Measurements from ENCODE around the gene C1orf105. TPM values are rescaled to one million over a fixed set of nuclear protein-coding genes. Genes with fewer than 3 reads are reported as not detected.

Gene C1orf105
- total and polyA plus RNA-seq, 2 of the 13 experiments (the other 11 are each of a cell fraction or from before 2014, with no cell fraction given), result 0.15 to 0.45 TPM

GRCh38 chr1:172378109-172378760, 42.2 kb upstream of the C1orf105 start (continued):
- no peak for TF ChIP-seq PREB (CRISPR knock-in tag; IDR thresholded peaks at IDR 0.05)
- TF ChIP-seq CBX5 (CRISPR knock-in tag; IDR thresholded peaks at IDR 0.05; ENCODE audit: borderline replicate concordance), result no peak
- TF ChIP-seq ZFP1 (CRISPR knock-in tag; IDR thresholded peaks at IDR 0.05), result no peak
- no peak for TF ChIP-seq GRHL1 (CRISPR knock-in tag; conservative IDR thresholded peaks at IDR 0.05)

- FAIRE-seq, result no peak
- no TSS peak for BruUV-seq (replicated peaks)
- intact Hi-C loops (cut with micrococcal nuclease; ENCODE audit: unreplicated experiment), result no loop called here
- CTCF ChIA-PET (ENCODE audit: low intra/inter-chr PET ratio, low total read pairs), result no interaction called here
- Histone ChIP-seq H4K20me1 (ENCODE audit: insufficient read depth, low read length) (no peaks in the 10 kb centered on the region), H3K4me2 (ENCODE audit: low read depth, low read length) (no peak overlapping the region), H3K27me3 (ENCODE audit: control insufficient read depth in 1 of 2, insufficient read depth in 2 of 2, low read length in 2 of 2) (no peaks in the 10 kb centered on the region), H3K79me2 (ENCODE audit: insufficient read depth, low read length) (no peaks in the 10 kb centered on the region), H3K9me3 (ENCODE audit: low read length) (no peaks in the 10 kb centered on the region), H3K4me3 (replicated peaks in 1 of 3; ENCODE audit: insufficient read depth in 1 of 3, low read depth in 2 of 3, low read length in 3 of 3) (no peak overlapping the region), H3K27ac (ENCODE audit: extremely low read length, insufficient read depth, low read length) (no peak overlapping the region), H3K36me3 (replicated peaks in 1 of 2; ENCODE audit: control insufficient read depth in 1 of 2, insufficient read depth in 2 of 2, low read length in 2 of 2) (no peaks in the 10 kb centered on the region), H2AFZ (ENCODE audit: low read length) (no peak overlapping the region), H3K4me1 (ENCODE audit: insufficient read depth, low read length) (no peaks in the 10 kb centered on the region), H3K9ac (ENCODE audit: insufficient read depth, low read depth, low read length) (no peak overlapping the region)
- no peak for ATAC-seq
- 27% methylated on average over 6 of the region's 6 CpGs for WGBS (ENCODE audit: low lambda C conversion rate)
- TF ChIP-seq CEBPB (IDR thresholded peaks at IDR 0.05; ENCODE audit: borderline replicate concordance, low read depth, low read length) (no peak), ZBTB37 (CRISPR knock-in tag; IDR thresholded peaks at IDR 0.05) (no peak)
- POLR2A ChIA-PET, result no interaction called here
- no peak for DNase-seq (ENCODE audit: low spot score)
- in situ Hi-C loops (cut with HindIII; ENCODE audit: extremely low pct_ligation_motif_present, low pct_unique_long_range_greater_than_20kb), result no loop called here
These were observed 39.8 kb upstream of the C1orf105 start for GRCh38 chr1:172380441-172381244.

All from HepG2 (cell line).